GDM1 (cell line): ENCODE results near the gene IL32.
A peak's percentile ranks its signal among the peaks of the same experiment; 100 is the strongest.
"Not testable (repeated sequence)": the region's sequence is repeated elsewhere in the genome, so short reads cannot be mapped to it uniquely, and the experiment has no call there.

ENCODE experiments used
- DNase-seq: peaks from one replicate; lab custom pipeline; 2025; lab: John Stamatoyannopoulos, UW

IL32 gene

GRCh38 chr16:3071655-3072054 lies 6.2 kb downstream of the IL32 start:
- no peak for DNase-seq

- not testable (repeated sequence) for DNase-seq
These were observed 6.7 kb downstream of the IL32 start for GRCh38 chr16:3072148-3072547.

GRCh38 chr16:3072576-3073263 lies 7.3 kb downstream of the IL32 start:
- not testable (repeated sequence) for DNase-seq

GRCh38 chr16:3073448-3073847 lies 8.0 kb downstream of the IL32 start:
- no peak for DNase-seq

GRCh38 chr16:3074860-3075522 lies 9.6 kb downstream of the IL32 start:
- peak; percentile 53 for DNase-seq

- no peak for DNase-seq
These were observed 10.1 kb downstream of the IL32 start for GRCh38 chr16:3075523-3075915.

GRCh38 chr16:3075946-3076345 lies 10.5 kb downstream of the IL32 start:
- DNase-seq, result not testable (repeated sequence)

GRCh38 chr16:3076577-3076976 lies 11.1 kb downstream of the IL32 start:
- DNase-seq, result no peak

GRCh38 chr16:3080024-3080423 lies 14.6 kb downstream of the IL32 start:
- DNase-seq, result no peak

- not testable (repeated sequence) for DNase-seq
These were observed 16.5 kb downstream of the IL32 start for GRCh38 chr16:3081957-3082356.

- not testable (repeated sequence) for DNase-seq
These were observed 18.0 kb downstream of the IL32 start for GRCh38 chr16:3083408-3083807.

- DNase-seq, result no peak
These were observed 19.1 kb downstream of the IL32 start for GRCh38 chr16:3084491-3084890.

- DNase-seq, result no peak
These were observed 19.7 kb downstream of the IL32 start for GRCh38 chr16:3084969-3085670.

- no peak for DNase-seq
These were observed 20.6 kb downstream of the IL32 start for GRCh38 chr16:3085868-3086595.

- DNase-seq, result peak; percentile 40
These were observed 21.3 kb downstream of the IL32 start for GRCh38 chr16:3086596-3087242.

GRCh38 chr16:3087243-3088235 lies 22.1 kb downstream of the IL32 start:
- DNase-seq, result peak; percentile 68

- no peak for DNase-seq
These were observed 23.0 kb downstream of the IL32 start for GRCh38 chr16:3088450-3088849.

- DNase-seq, result no peak
These were observed 23.7 kb downstream of the IL32 start for GRCh38 chr16:3088925-3089716.

GRCh38 chr16:3089717-3090592 lies 24.5 kb downstream of the IL32 start:
- no peak for DNase-seq
